ENCODE data around the gene TRIM7. TPM values are rescaled to one million over a fixed set of nuclear protein-coding genes. Genes with fewer than 3 reads are reported as not detected.
A peak's percentile ranks its signal among the peaks of the same experiment; 100 is the strongest.

TRIM7 gene
- total and polyA plus RNA-seq, 9 of the 15 experiments (the other 6 are each of a cell fraction or from before 2014, with no cell fraction given): 2.6 to 14.9 (median 8.9) TPM

DNA sequence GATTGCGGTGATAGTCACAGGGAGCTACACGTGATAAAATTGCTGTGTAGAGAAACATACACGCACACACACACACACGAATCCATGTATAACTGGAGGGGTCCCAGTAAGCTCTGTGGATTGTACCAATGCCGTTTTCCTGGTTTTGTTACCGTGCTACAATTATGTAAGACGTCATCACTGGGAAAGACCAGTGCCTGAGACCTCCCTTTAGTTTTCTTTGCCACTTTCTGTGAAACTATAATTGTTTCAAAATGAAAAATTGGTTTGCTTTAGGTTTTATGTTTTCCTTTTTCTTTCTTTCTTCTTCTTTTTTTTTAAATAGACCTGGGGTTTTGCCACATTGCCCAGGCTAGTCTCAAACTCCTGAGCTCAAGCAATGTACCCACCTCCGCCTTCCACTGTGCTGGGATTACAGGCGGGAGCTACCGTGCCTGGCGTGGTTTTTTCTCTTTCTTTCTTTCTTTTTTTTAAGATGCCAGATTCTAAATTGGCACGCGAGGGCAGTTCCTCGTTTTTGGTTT lies 36.3 kb downstream of the TRIM7 start:
- H3K9ac ChIP-seq (ENCODE audit: insufficient read depth in 1 of 2, low read depth in 2 of 2, low read length in 2 of 2): peak overlapping the region; percentile 61 to 67; a peak in 3 of 4 replicates
- FAIRE-seq: no peak
- H3K9me1 ChIP-seq (ENCODE audit: control insufficient read depth, insufficient read depth, low read length): no peaks in the 10 kb centered on the region
- H2AFZ ChIP-seq (ENCODE audit: low read depth, low read length): peak overlapping the region; percentile 95
- BruUV-seq (replicated peaks): no TSS peak
- in situ Hi-C loops (cut with MboI): no loop called here
- no peaks in the 10 kb centered on the region for H4K20me1 ChIP-seq (replicated peaks; ENCODE audit: control insufficient read depth, insufficient read depth, low read length)
- H3K4me3 ChIP-seq: peak overlapping the region; percentile 47
- H3K4me1 ChIP-seq (replicated peaks in 1 of 2; ENCODE audit: control insufficient read depth in 2 of 2, insufficient read depth in 2 of 2, low read length in 2 of 2): peaks cover 29 to 31% of the 10 kb centered on the region in 2 experiments; a peak in 4 of 5 replicates
- peak; percentile 3; the same call in 2 of the 3 replicates for ATAC-seq
- H3K36me3 ChIP-seq (ENCODE audit: control insufficient read depth, insufficient read depth, low read length): no peaks in the 10 kb centered on the region
- CTCF ChIA-PET (ENCODE audit: low intra/inter-chr PET ratio): interaction anchor here (1.2 kb wide), 1 partner anchor 47 kb away, joined by 3 read pairs; no protein-coding TSS in a partner anchor
- peak in 1 of 4 experiments; percentile 32 for DNase-seq (ENCODE audit: extremely low read depth in 1 of 4, low spot score in 3 of 4)
- H3K9me3 ChIP-seq (replicated peaks; ENCODE audit: control insufficient read depth, insufficient read depth, low read depth, low read length): no peaks in the 10 kb centered on the region
- no peaks in the 10 kb centered on the region for H3K79me2 ChIP-seq (ENCODE audit: control insufficient read depth, insufficient read depth, low read length)
- WGBS (ENCODE audit: insufficient coverage, low coverage, missing lambda C conversion rate): 3% methylated on average over 14 of the region's 14 CpGs
- intact Hi-C loops (cut with micrococcal nuclease): loop anchor here (10.0 kb wide), 1 partner anchor 64 kb away; no protein-coding TSS in a partner anchor
- POLR2A ChIA-PET: interaction anchor here (0.6 to 1.5 kb wide), 5 partner anchors 9 to 19 kb away, joined by 3 to 7 read pairs (median 4); no protein-coding TSS in a partner anchor
- no peaks in the 10 kb centered on the region for H3K27me3 ChIP-seq (ENCODE audit: control insufficient read depth in 2 of 2, insufficient read depth in 2 of 2, low read length in 2 of 2)
- H3K4me2 ChIP-seq (ENCODE audit: insufficient read depth, low read length): peak overlapping the region; percentile 94
- peak overlapping the region; percentile 64 for H3K27ac ChIP-seq (ENCODE audit: extremely low read depth, low read depth, low read length)
- TF ChIP-seq XRCC4 (IDR thresholded peaks at IDR 0.05; ENCODE audit: extremely low read depth, insufficient read depth, insufficient read length): no peak
- TF ChIP-seq, protein P1, sequence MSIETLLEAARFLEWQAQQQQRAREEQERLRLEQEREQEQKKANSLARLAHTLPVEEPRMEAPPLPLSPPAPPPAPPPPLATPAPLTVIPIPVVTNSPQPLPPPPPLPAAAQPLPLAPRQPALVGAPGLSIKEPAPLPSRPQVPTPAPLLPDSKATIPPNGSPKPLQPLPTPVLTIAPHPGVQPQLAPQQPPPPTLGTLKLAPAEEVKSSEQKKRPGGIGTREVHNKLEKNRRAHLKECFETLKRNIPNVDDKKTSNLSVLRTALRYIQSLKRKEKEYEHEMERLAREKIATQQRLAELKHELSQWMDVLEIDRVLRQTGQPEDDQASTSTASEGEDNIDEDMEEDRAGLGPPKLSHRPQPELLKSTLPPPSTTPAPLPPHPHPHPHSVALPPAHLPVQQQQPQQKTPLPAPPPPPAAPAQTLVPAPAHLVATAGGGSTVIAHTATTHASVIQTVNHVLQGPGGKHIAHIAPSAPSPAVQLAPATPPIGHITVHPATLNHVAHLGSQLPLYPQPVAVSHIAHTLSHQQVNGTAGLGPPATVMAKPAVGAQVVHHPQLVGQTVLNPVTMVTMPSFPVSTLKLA (conservative IDR thresholded peaks at IDR 0.05): 0 out of 4 replicates have a peak, but pooled peaks of 1 of the 2 experiments have one; percentile 9
- TF ChIP-seq, protein P2, sequence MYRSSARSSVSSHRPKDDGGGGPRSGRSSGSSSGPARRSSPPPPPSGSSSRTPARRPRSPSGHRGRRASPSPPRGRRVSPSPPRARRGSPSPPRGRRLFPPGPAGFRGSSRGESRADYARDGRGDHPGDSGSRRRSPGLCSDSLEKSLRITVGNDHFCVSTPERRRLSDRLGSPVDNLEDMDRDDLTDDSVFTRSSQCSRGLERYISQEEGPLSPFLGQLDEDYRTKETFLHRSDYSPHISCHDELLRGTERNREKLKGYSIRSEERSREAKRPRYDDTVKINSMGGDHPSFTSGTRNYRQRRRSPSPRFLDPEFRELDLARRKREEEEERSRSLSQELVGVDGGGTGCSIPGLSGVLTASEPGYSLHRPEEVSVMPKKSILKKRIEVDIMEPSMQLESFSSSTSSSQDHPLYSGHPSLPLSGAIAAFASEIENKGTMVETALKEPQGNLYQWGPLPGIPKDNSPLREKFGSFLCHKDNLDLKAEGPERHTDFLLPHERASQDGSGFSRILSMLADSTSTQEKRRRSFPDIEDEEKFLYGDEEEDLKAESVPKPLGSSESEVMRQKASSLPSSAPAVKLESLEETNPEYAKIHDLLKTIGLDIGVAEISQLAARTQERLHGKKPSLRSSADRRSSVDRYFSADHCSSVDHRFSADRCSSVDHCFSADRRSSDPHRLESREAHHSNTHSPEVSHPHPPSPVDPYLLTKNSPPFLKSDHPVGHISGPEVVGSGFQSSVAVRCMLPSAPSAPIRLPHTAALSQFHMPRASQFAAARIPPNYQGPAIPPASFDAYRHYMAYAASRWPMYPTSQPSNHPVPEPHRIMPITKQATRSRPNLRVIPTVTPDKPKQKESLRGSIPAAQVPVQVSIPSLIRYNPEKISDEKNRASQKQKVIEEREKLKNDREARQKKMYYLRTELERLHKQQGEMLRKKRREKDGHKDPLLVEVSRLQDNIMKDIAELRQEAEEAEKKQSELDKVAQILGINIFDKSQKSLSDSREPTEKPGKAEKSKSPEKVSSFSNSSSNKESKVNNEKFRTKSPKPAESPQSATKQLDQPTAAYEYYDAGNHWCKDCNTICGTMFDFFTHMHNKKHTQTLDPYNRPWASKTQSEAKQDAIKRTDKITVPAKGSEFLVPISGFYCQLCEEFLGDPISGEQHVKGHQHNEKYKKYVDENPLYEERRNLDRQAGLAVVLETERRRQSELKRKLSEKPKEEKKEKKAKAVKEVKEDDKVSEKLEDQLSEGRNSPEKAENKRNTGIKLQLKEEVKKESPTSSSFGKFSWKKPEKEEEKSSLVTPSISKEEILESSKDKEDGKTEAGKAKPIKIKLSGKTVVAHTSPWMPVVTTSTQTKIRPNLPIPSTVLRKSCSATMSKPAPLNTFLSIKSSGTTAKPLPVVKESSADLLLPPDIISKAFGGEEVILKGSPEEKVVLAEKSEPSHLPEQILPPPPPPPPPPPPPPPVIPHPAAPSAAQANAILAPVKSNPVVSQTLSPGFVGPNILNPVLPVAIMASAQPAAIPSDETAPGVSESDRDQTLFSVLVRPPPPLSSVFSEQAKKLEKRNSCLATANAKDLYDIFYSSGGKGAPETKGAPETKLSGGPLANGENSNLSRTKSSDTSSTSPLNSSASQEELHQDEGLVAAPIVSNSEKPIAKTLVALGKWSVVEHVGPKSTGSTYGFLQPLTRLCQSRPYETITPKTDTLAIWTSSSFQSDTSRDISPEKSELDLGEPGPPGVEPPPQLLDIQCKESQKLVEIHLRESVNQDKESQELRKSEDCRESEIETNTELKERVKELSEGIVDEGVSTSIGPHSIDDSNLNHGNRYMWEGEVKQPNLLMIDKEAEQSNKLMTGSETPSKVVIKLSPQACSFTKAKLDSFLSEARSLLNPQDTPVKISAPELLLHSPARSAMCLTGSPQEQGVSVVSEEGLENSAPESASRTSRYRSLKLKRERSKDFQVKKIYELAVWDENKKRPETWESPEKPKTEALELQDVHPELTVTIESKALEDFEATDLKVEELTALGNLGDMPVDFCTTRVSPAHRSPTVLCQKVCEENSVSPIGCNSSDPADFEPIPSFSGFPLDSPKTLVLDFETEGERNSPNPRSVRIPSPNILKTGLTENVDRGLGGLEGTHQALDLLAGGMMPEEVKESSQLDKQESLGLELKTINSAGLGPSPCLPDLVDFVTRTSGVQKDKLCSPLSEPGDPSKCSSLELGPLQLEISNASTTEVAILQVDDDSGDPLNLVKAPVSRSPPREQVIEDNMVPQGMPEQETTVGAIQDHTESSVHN (IDR thresholded peaks at IDR 0.05; ENCODE audit: borderline replicate concordance in 1 of 2, low read depth in 1 of 2): no peak
- TF ChIP-seq ATF1 (CRISPR knock-in tag; IDR thresholded peaks at IDR 0.05): no peak
- peak; percentile 52 for TF ChIP-seq ATF1 (tag; IDR thresholded peaks at IDR 0.05)
- TF ChIP-seq, protein P3, sequence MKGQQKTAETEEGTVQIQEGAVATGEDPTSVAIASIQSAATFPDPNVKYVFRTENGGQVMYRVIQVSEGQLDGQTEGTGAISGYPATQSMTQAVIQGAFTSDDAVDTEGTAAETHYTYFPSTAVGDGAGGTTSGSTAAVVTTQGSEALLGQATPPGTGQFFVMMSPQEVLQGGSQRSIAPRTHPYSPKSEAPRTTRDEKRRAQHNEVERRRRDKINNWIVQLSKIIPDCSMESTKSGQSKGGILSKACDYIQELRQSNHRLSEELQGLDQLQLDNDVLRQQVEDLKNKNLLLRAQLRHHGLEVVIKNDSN (CRISPR knock-in tag; IDR thresholded peaks at IDR 0.05): peak; percentile 31; the same call in 1 of the 2 replicates
- TF ChIP-seq BHLHE40 (IDR thresholded peaks at IDR 0.05; ENCODE audit: low read length): peak; percentile 43; the same call in 1 of the 2 replicates
- no peak for TF ChIP-seq RBM22 (IDR thresholded peaks at IDR 0.05; ENCODE audit: low read depth, low read length, poor library complexity, severe bottlenecking)
- TF ChIP-seq CREM (IDR thresholded peaks at IDR 0.05; ENCODE audit: low read depth): peak; percentile 63
- TF ChIP-seq NFRKB (IDR thresholded peaks at IDR 0.05; ENCODE audit: low read depth): 0 out of 2 replicates have a peak, but pooled peaks have one; percentile 27
- TF ChIP-seq GATAD2A (IDR thresholded peaks at IDR 0.05): no peak
- no peak for TF ChIP-seq RBFOX2 (IDR thresholded peaks at IDR 0.05; ENCODE audit: low read depth, low read length)
